ENCODE data around the gene GCSAML. TPM values are rescaled to one million over a fixed set of nuclear protein-coding genes. Genes with fewer than 3 reads are reported as not detected.
A peak's percentile ranks its signal among the peaks of the same experiment; 100 is the strongest.

Gene GCSAML
- polyA plus RNA-seq, 3 donors = 0.16 TPM; not detected in 2

- Histone ChIP-seq H3K27ac (ENCODE audit: low read depth in 1 of 2, low read length in 2 of 2) (no peak overlapping the region), H3K4me1 (ENCODE audit: control insufficient read depth in 1 of 2, insufficient read depth in 2 of 2, low read length in 2 of 2) (no peaks in the 10 kb centered on the region), H3K9me3 (replicated peaks in 1 of 2; ENCODE audit: control insufficient read depth in 1 of 2, insufficient read depth in 1 of 2, low read length in 2 of 2) (no peaks in the 10 kb centered on the region), H3K27me3 (ENCODE audit: control insufficient read depth in 2 of 2, insufficient read depth in 2 of 2, low read length in 2 of 2) (no peaks in the 10 kb centered on the region), H3K36me3 (replicated peaks in 1 of 2; ENCODE audit: control insufficient read depth in 1 of 2, insufficient read depth in 2 of 2, low read length in 2 of 2) (no peaks in the 10 kb centered on the region), H4K20me1 (ENCODE audit: insufficient read depth, low read length) (no peaks in the 10 kb centered on the region), H3K9ac (ENCODE audit: insufficient read depth, low read length, poor library complexity, severe bottlenecking) (no peak overlapping the region), H3K4me3 (replicated peaks in 1 of 3; ENCODE audit: low read depth in 2 of 3, low read length in 3 of 3) (no peak overlapping the region), H3K4me2 (replicated peaks; ENCODE audit: extremely low read depth, low read length, poor library complexity, severe bottlenecking) (no peak overlapping the region), H3K79me2 (ENCODE audit: insufficient read depth, low read length) (no peaks in the 10 kb centered on the region), H2AFZ (ENCODE audit: insufficient read depth, low read depth, low read length, poor library complexity, severe bottlenecking) (no peak overlapping the region)
- Mint-ChIP-seq H3K9me3 (peaks cover 0 to 3% (median 0%) of the 10 kb centered on the region in 7 donors), H3K4me3 (no peak overlapping the region), H3K27ac (no peak overlapping the region), H3K36me3 (no peaks in the 10 kb centered on the region), H3K4me1 (peaks cover 5% of the 10 kb centered on the region), H3K27me3 (ENCODE audit: low read depth in 3 of 3) (peaks cover 0 to 8% (median 2%) of the 10 kb centered on the region in 3 donors)
- intact Hi-C loops (cut with micrococcal nuclease) = loop anchor here in 1 of 2 donors (2.0 to 10.0 kb wide), 2 partner anchors 204 to 372 kb away; no protein-coding TSS in a partner anchor
- DNase-seq = peak; percentile 3 to 50 (median 17)
- TF ChIP-seq, protein P1, sequence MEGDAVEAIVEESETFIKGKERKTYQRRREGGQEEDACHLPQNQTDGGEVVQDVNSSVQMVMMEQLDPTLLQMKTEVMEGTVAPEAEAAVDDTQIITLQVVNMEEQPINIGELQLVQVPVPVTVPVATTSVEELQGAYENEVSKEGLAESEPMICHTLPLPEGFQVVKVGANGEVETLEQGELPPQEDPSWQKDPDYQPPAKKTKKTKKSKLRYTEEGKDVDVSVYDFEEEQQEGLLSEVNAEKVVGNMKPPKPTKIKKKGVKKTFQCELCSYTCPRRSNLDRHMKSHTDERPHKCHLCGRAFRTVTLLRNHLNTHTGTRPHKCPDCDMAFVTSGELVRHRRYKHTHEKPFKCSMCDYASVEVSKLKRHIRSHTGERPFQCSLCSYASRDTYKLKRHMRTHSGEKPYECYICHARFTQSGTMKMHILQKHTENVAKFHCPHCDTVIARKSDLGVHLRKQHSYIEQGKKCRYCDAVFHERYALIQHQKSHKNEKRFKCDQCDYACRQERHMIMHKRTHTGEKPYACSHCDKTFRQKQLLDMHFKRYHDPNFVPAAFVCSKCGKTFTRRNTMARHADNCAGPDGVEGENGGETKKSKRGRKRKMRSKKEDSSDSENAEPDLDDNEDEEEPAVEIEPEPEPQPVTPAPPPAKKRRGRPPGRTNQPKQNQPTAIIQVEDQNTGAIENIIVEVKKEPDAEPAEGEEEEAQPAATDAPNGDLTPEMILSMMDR (IDR thresholded peaks at IDR 0.05) = peak; percentile 70
- no CpG with 5 or more reads among the region's 3 CpGs for WGBS (ENCODE audit: insufficient coverage)
Measured at GRCh38 chr1:247576514-247576913, 27.6 kb downstream of the GCSAML start.

DNA sequence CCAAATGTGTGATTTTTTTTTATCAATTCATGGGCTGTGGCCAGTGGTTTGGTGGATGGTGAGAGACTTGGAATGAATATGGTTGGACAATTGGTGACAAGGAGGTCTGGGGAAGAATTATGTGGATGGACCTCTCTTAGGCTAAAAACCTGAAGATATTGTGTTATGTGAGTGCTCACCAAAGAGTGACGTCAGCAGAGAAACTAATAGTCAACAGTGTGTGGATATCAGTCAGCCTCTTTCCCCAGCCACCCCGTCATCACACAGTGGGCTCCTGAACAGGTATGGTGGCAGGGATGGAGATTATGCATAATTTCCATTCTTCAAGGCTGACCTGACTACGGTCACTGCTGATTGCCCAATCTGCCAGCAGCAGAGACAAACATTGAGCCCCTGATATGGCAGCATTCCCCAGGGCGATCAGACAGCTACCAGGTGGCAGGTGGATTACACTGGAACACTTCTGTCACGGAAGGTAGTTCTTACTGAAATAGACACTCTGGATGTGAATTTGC is 30.1 kb downstream of the GCSAML start:
- Mint-ChIP-seq H3K27me3 (ENCODE audit: low read depth in 3 of 3) (peaks cover 0 to 7% (median 2%) of the 10 kb centered on the region in 3 donors), H3K36me3 (no peaks in the 10 kb centered on the region), H3K27ac (no peak overlapping the region), H3K9me3 (no peaks in the 10 kb centered on the region), H3K4me1 (peaks cover 3% of the 10 kb centered on the region), H3K4me3 (no peak overlapping the region)
- Histone ChIP-seq H3K9me3 (replicated peaks in 1 of 2; ENCODE audit: control insufficient read depth in 1 of 2, insufficient read depth in 1 of 2, low read length in 2 of 2) (no peaks in the 10 kb centered on the region), H3K4me1 (ENCODE audit: control insufficient read depth in 1 of 2, insufficient read depth in 2 of 2, low read length in 2 of 2) (no peaks in the 10 kb centered on the region), H2AFZ (ENCODE audit: insufficient read depth, low read depth, low read length, poor library complexity, severe bottlenecking) (no peak overlapping the region), H3K9ac (ENCODE audit: insufficient read depth, low read length, poor library complexity, severe bottlenecking) (no peak overlapping the region), H3K36me3 (replicated peaks in 1 of 2; ENCODE audit: control insufficient read depth in 1 of 2, insufficient read depth in 2 of 2, low read length in 2 of 2) (no peaks in the 10 kb centered on the region), H3K27me3 (ENCODE audit: control insufficient read depth in 2 of 2, insufficient read depth in 2 of 2, low read length in 2 of 2) (no peaks in the 10 kb centered on the region), H4K20me1 (ENCODE audit: insufficient read depth, low read length) (no peaks in the 10 kb centered on the region), H3K79me2 (ENCODE audit: insufficient read depth, low read length) (no peaks in the 10 kb centered on the region), H3K4me3 (replicated peaks in 1 of 3; ENCODE audit: low read depth in 2 of 3, low read length in 3 of 3) (no peak overlapping the region), H3K27ac (ENCODE audit: low read depth in 1 of 2, low read length in 2 of 2) (no peak overlapping the region), H3K4me2 (replicated peaks; ENCODE audit: extremely low read depth, low read length, poor library complexity, severe bottlenecking) (no peak overlapping the region)
- intact Hi-C loops (cut with micrococcal nuclease) = loop anchor here in 1 of 2 donors (10.0 kb wide), 1 partner anchor 374 kb away; no protein-coding TSS in a partner anchor
- TF ChIP-seq, protein P1 (IDR thresholded peaks at IDR 0.05) = no peak
- no peak for DNase-seq
- WGBS (ENCODE audit: insufficient coverage) = 98% methylated on average over 3 of the region's 5 CpGs
